Uterus (tissue), 2 donors: ENCODE measurements around the gene PHKG1.
"Not testable (repeated sequence)": the region's sequence is repeated elsewhere in the genome, so short reads cannot be mapped to it uniquely, and the experiment has no call there.

Experiments used
- CTCF ChIP-seq, 4 experiments: fragments of 200-600 bp in 2 of 4; fragments of 450-650 bp in 2 of 4; sonication (generic) in 2 of 4; IDR thresholded peaks; one replicate each; pipeline ENCODE4 v1.5.1; 2016 to 2019; ENCODE audit warnings: antibody characterized with exemption in 4 of 4, mild to moderate bottlenecking in 2 of 4, moderate library complexity in 1 of 4
- POLR2A ChIP-seq, 2 donors: fragments of 450-650 bp; IDR thresholded peaks; one replicate each; pipeline ENCODE4 v1.6.1; 2016; ENCODE audit warnings: antibody characterized with exemption in 2 of 2, mild to moderate bottlenecking in 1 of 2, moderate library complexity in 1 of 2

- not testable (repeated sequence) for TF ChIP-seq POLR2A, CTCF (IDR thresholded peaks at IDR 0.05)
Observed at GRCh38 chr7:56092388-56092787, 364 bp downstream of the PHKG1 start.
